SK-N-SH treated with all-trans-retinoic acid at 6 μM for 48 hours (cell line): ENCODE results near the gene ELAC2.

Source experiments
- ATAC-seq: fragments of 200-7000 bp; cut with Tn5 transposase; 3 replicates; pipeline ENCODE4 v1.9.1; 2020; ENCODE audit warnings: mild to moderate bottlenecking, moderate library complexity
- ARNTL ChIP-seq: fragments of 450-650 bp; formaldehyde crosslinking; IDR thresholded peaks from 2 replicates; pipeline ENCODE4 v1.5.0; 2020; ENCODE audit warnings: low read depth, mild to moderate bottlenecking, moderate library complexity, borderline replicate concordance
- CREB5 ChIP-seq: fragments of 250-450 bp; sonication (Bioruptor Pico); IDR thresholded peaks from 2 replicates; pipeline ENCODE4 v1.5.1; 2020; ENCODE audit warnings: low read depth, mild to moderate bottlenecking, moderate library complexity
- ESRRG ChIP-seq: fragments of 250-450 bp; sonication (Bioruptor Pico); IDR thresholded peaks from 2 replicates; pipeline ENCODE4 v1.6.1; 2021; ENCODE audit warnings: mild to moderate bottlenecking
- GLIS3 ChIP-seq: fragments of 250-450 bp; sonication (Bioruptor Pico); IDR thresholded peaks from 2 replicates; pipeline ENCODE4 v1.5.0; 2020; ENCODE audit warnings: mild to moderate bottlenecking, moderate library complexity
- ISL1 ChIP-seq: fragments of 250-450 bp; sonication (Bioruptor Pico); IDR thresholded peaks from 2 replicates; pipeline ENCODE4 v2.1.2; 2022; ENCODE audit warnings: mild to moderate bottlenecking, moderate library complexity
- OSR1 ChIP-seq: fragments of 250-450 bp; sonication (Bioruptor Pico); IDR thresholded peaks from 2 replicates; pipeline ENCODE4 v1.8.0; 2022; ENCODE audit warnings: moderate library complexity, mild to moderate bottlenecking, inconsistent platforms
- PATZ1 ChIP-seq: fragments of 250-450 bp; sonication (Bioruptor Pico); IDR thresholded peaks from 2 replicates; pipeline ENCODE4 v1.8.0; 2020; ENCODE audit warnings: mild to moderate bottlenecking, moderate library complexity, borderline replicate concordance
- PPARA ChIP-seq: fragments of 250-450 bp; sonication (Bioruptor Pico); IDR thresholded peaks from 2 replicates; pipeline ENCODE4 v1.5.0; 2020; ENCODE audit warnings: mild to moderate bottlenecking, borderline replicate concordance
- RARB ChIP-seq: fragments of 250-450 bp; sonication (Bioruptor Pico); IDR thresholded peaks from 2 replicates; pipeline ENCODE4 v1.8.0; 2021; ENCODE audit warnings: mild to moderate bottlenecking, moderate library complexity
- SNAI2 ChIP-seq: fragments of 250-450 bp; sonication (Bioruptor Pico); IDR thresholded peaks from 2 replicates; pipeline ENCODE4 v1.5.0; 2020; ENCODE audit warnings: mild to moderate bottlenecking, moderate library complexity
- TCF4 ChIP-seq: fragments of 250-450 bp; sonication (Bioruptor Pico); IDR thresholded peaks from 2 replicates; pipeline ENCODE4 v1.8.0; 2021; ENCODE audit warnings: mild to moderate bottlenecking, moderate library complexity, borderline replicate concordance
- TOX ChIP-seq: fragments of 250-450 bp; sonication (Bioruptor Pico); IDR thresholded peaks from 2 replicates; pipeline ENCODE4 v1.8.0; 2021; ENCODE audit warnings: mild to moderate bottlenecking, moderate library complexity, borderline replicate concordance
- ZFP3 ChIP-seq: fragments of 250-450 bp; sonication (Bioruptor Pico); IDR thresholded peaks from 2 replicates; pipeline ENCODE4 v1.5.0; 2020; ENCODE audit warnings: mild to moderate bottlenecking, moderate library complexity
- ZFP30 ChIP-seq: fragments of 450-650 bp; formaldehyde crosslinking; IDR thresholded peaks from 2 replicates; pipeline ENCODE4 v1.5.0; 2022; ENCODE audit warnings: mild to moderate bottlenecking, moderate library complexity
- ZNF565 ChIP-seq: fragments of 450-650 bp; formaldehyde crosslinking; conservative IDR thresholded peaks from 2 replicates; pipeline ENCODE4 v1.5.0; 2020; ENCODE audit warnings: low read depth, mild to moderate bottlenecking, moderate library complexity
- ZNF70 ChIP-seq: fragments of 450-650 bp; formaldehyde crosslinking; IDR thresholded peaks from 2 replicates; pipeline ENCODE4 v1.5.0; 2020; ENCODE audit warnings: mild to moderate bottlenecking, moderate library complexity
- TF ChIP-seq, protein P1 (sequence below): fragments of 250-450 bp; sonication (Bioruptor Pico); IDR thresholded peaks from 2 replicates; pipeline ENCODE4 v1.8.0; 2021; ENCODE audit warnings: low read depth, mild to moderate bottlenecking, moderate library complexity, borderline replicate concordance
- TF ChIP-seq, protein P2 (sequence below): fragments of 250-450 bp; sonication (Bioruptor Pico); IDR thresholded peaks from 2 replicates; pipeline ENCODE4 v1.5.1; 2021; ENCODE audit warnings: mild to moderate bottlenecking, moderate library complexity
- TF ChIP-seq, protein P3 (sequence below): fragments of 250-450 bp; sonication (Bioruptor Pico); IDR thresholded peaks from 2 replicates; pipeline ENCODE4 v1.5.0; 2020; ENCODE audit warnings: mild to moderate bottlenecking, moderate library complexity

ELAC2 gene

DNA sequence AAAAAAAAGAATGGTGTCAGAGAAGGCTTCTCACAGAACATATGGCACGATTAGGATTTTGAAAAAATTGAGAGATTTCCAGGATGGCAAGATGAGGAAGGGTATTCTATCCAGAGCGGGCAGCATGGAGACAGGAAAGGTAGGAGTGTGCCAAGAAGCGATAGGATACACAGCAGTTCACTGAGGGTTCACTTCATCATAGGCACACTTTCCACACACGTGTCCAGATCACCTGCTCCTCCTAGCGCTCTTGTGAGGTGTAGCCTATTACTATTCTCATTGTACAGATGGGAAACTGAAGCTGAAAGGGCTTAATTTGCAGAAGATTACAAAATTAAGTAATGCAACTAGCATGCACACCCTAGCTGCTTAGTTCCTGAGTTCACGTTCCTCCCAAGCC is 6.2 kb upstream of the ELAC2 start:
- TF ChIP-seq PPARA (CRISPR knock-in tag) (no peak), ZNF565 (no peak), SNAI2 (CRISPR knock-in tag) (no peak), GLIS3 (CRISPR knock-in tag) (no peak), ISL1 (CRISPR knock-in tag) (no peak), PATZ1 (CRISPR knock-in tag) (no peak), ZNF70 (CRISPR knock-in tag) (no peak), ESRRG (CRISPR knock-in tag) (no peak), ZFP30 (CRISPR knock-in tag) (no peak), ZFP3 (CRISPR knock-in tag) (no peak), ARNTL (CRISPR knock-in tag) (no peak), RARB (CRISPR knock-in tag) (no peak), TCF4 (CRISPR knock-in tag) (no peak), TOX (no peak), CREB5 (CRISPR knock-in tag) (no peak), OSR1 (CRISPR knock-in tag) (no peak)
- TF ChIP-seq, protein P1, sequence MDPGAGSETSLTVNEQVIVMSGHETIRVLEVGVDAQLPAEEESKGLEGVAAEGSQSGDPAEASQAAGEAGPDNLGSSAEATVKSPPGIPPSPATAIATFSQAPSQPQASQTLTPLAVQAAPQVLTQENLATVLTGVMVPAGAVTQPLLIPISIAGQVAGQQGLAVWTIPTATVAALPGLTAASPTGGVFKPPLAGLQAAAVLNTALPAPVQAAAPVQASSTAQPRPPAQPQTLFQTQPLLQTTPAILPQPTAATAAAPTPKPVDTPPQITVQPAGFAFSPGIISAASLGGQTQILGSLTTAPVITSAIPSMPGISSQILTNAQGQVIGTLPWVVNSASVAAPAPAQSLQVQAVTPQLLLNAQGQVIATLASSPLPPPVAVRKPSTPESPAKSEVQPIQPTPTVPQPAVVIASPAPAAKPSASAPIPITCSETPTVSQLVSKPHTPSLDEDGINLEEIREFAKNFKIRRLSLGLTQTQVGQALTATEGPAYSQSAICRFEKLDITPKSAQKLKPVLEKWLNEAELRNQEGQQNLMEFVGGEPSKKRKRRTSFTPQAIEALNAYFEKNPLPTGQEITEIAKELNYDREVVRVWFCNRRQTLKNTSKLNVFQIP = no peak
- TF ChIP-seq, protein P2, sequence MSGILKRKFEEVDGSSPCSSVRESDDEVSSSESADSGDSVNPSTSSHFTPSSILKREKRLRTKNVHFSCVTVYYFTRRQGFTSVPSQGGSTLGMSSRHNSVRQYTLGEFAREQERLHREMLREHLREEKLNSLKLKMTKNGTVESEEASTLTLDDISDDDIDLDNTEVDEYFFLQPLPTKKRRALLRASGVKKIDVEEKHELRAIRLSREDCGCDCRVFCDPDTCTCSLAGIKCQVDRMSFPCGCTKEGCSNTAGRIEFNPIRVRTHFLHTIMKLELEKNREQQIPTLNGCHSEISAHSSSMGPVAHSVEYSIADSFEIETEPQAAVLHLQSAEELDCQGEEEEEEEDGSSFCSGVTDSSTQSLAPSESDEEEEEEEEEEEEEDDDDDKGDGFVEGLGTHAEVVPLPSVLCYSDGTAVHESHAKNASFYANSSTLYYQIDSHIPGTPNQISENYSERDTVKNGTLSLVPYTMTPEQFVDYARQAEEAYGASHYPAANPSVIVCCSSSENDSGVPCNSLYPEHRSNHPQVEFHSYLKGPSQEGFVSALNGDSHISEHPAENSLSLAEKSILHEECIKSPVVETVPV = no peak
- TF ChIP-seq, protein P3, sequence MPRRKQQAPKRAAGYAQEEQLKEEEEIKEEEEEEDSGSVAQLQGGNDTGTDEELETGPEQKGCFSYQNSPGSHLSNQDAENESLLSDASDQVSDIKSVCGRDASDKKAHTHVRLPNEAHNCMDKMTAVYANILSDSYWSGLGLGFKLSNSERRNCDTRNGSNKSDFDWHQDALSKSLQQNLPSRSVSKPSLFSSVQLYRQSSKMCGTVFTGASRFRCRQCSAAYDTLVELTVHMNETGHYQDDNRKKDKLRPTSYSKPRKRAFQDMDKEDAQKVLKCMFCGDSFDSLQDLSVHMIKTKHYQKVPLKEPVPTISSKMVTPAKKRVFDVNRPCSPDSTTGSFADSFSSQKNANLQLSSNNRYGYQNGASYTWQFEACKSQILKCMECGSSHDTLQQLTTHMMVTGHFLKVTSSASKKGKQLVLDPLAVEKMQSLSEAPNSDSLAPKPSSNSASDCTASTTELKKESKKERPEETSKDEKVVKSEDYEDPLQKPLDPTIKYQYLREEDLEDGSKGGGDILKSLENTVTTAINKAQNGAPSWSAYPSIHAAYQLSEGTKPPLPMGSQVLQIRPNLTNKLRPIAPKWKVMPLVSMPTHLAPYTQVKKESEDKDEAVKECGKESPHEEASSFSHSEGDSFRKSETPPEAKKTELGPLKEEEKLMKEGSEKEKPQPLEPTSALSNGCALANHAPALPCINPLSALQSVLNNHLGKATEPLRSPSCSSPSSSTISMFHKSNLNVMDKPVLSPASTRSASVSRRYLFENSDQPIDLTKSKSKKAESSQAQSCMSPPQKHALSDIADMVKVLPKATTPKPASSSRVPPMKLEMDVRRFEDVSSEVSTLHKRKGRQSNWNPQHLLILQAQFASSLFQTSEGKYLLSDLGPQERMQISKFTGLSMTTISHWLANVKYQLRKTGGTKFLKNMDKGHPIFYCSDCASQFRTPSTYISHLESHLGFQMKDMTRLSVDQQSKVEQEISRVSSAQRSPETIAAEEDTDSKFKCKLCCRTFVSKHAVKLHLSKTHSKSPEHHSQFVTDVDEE = no peak
- ATAC-seq = peak; percentile 42

DNA sequence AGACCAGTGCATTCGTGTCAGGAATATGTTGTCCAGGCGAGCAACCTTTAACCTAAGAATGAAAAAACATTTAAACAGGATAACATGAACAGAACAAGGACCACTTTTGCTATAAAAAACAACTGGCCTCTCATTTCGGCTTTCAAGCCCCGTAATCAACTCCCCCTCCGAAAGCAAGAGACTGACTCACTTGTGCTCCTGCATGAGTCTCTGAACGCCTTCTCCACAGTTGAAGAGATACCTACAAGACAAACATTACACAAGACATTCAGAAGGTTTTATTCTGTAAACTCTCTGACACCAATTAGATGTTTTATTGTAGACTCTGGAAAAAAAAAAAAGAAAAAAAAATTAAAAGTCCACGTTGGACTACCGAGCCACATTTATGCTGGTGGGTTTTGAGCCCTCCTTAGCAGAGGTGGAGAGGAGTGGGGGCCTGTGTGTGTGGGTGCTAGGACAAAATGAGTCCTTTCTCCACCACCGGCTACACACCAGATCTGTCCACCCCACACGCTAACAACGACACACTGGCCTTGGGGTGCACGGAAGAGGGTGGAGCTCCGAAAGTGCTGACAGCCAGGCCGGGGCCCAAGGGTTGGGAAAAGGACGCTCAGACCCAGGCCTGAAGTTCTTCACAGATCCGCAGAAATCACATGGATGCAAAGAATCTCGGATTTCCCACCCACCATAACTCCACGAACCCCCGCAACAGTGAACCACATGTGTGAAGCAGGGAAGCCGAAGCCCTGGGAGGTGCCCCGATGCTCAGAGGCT is 759 bp downstream of the ELAC2 start:
- TF ChIP-seq TOX (no peak), CREB5 (CRISPR knock-in tag) (no peak), SNAI2 (CRISPR knock-in tag) (no peak), PATZ1 (CRISPR knock-in tag) (no peak), PPARA (CRISPR knock-in tag) (no peak), RARB (CRISPR knock-in tag) (no peak), TCF4 (CRISPR knock-in tag) (no peak), ARNTL (CRISPR knock-in tag) (no peak), ZFP3 (CRISPR knock-in tag) (no peak), ZNF70 (CRISPR knock-in tag) (no peak), ZNF565 (no peak), GLIS3 (CRISPR knock-in tag) (no peak), ZFP30 (CRISPR knock-in tag) (no peak)
- TF ChIP-seq, protein P2 = no peak
- TF ChIP-seq, protein P1 = no peak
- ATAC-seq = peak; percentile 29
